ENCODE data around the gene ARMC7. TPM values are rescaled to one million over a fixed set of nuclear protein-coding genes. Genes with fewer than 3 reads are reported as not detected.
A peak's percentile ranks its signal among the peaks of the same experiment; 100 is the strongest.
"Not testable (repeated sequence)": the region's sequence is repeated elsewhere in the genome, so short reads cannot be mapped to it uniquely, and the experiment has no call there.

The ARMC7 gene
- total RNA-seq, 1 experiment from 2014 or later: 22.8 TPM

DNA sequence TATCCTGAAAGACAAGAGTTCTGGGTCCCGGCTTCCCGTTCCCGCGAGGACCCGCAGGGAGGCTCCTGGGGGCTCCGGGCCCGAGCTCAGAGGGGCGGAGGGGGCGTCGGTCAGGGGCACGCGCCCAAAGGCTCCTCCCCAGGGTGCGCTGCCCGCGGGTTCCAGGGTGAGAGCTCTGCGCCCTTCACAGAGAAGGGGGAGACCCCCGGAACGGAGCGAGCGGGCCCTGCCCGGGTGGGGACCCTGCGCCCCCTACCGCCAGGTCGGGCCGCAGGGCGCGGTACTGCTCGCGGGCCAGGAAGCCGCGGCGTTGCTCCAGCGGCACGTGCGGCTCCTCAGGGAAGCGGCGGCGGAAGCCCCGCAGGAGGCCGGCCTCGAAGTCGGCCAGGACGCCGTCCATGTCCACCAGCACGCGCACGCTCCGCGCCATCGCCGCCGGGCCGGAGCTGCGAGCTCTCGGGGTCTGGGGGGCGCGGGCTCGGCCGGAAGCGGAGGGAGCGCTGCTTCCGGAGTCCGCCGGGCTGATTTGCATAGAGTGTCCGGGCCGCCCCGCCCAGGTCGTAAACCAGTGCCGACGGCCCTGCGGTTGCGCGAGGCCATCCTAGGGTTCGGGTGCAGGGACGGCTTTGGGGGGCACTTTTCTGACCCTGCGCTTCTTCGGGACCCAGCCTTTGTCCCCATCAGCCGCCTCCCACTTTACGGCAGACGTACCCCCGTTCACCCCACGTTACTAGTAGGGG is 21.7 kb downstream of the ARMC7 start, which contains the start of gene NT5C:
Gene NT5C, minus strand, starts transcription at position 465 of the 740 bp plus-strand sequence. Its CDS starts 35 bp downstream, at position 430.
- Histone ChIP-seq H3K23me2 (ENCODE audit: insufficient read length, low read depth, low read length, poor library complexity, severe bottlenecking) (peaks cover 8% of the 10 kb centered on the region), H3K27ac (ENCODE audit: insufficient read length, low read depth, low read length) (no peak within 1 kb of the TSS), H3K9me3 (ENCODE audit: control insufficient read depth, low read depth, low read length) (no peaks in the 10 kb centered on the region), H3T11ph (ENCODE audit: low read length) (no peak within 1 kb of the TSS), H3K27me3 (ENCODE audit: insufficient read depth, low read length) (no peaks in the 10 kb centered on the region), H4K91ac (ENCODE audit: insufficient read length, low read depth, low read length) (no peak within 1 kb of the TSS), H3K18ac (ENCODE audit: insufficient read length, low read depth, low read length) (peak within 1 kb of the TSS; percentile 88), H4K20me1 (ENCODE audit: control insufficient read depth, insufficient read depth, insufficient read length) (peaks cover 4% of the 10 kb centered on the region), H2BK12ac (ENCODE audit: insufficient read length, low read depth, low read length) (no peak within 1 kb of the TSS), H2AK5ac (ENCODE audit: insufficient read length, low read length) (no peak within 1 kb of the TSS), H2BK120ac (ENCODE audit: low read depth, low read length, poor library complexity, severe bottlenecking) (no peak within 1 kb of the TSS), H2BK5ac (ENCODE audit: insufficient read length, low read length) (no peak within 1 kb of the TSS), H4K8ac (replicated peaks; ENCODE audit: insufficient read length, low read depth, low read length) (no peak within 1 kb of the TSS), H2AFZ (ENCODE audit: low read length) (no peak within 1 kb of the TSS), H2BK20ac (ENCODE audit: low read depth, low read length, poor library complexity, severe bottlenecking) (no peak within 1 kb of the TSS), H2BK15ac (ENCODE audit: low read depth, low read length) (no peak within 1 kb of the TSS), H3K14ac (ENCODE audit: insufficient read depth, low read length) (peak within 1 kb of the TSS; percentile 86), H3K4ac (ENCODE audit: low read depth, low read length) (no peak within 1 kb of the TSS), H3K56ac (ENCODE audit: insufficient read length, low read depth, low read length) (no peak within 1 kb of the TSS), H3K79me1 (ENCODE audit: insufficient read depth, low read depth, low read length, poor library complexity, severe bottlenecking) (no peaks in the 10 kb centered on the region), H3K4me1 (ENCODE audit: insufficient read depth, low read length) (no peaks in the 10 kb centered on the region), H3K9ac (ENCODE audit: extremely low read depth, insufficient read length, low read length) (peak within 1 kb of the TSS; percentile 67), H4K5ac (ENCODE audit: insufficient read length, low read depth, low read length) (no peak within 1 kb of the TSS), H3K23ac (ENCODE audit: insufficient read length, low read depth, low read length) (no peak within 1 kb of the TSS), H3K4me2 (ENCODE audit: insufficient read depth, insufficient read length, low read length) (peak within 1 kb of the TSS; percentile 49), H3K79me2 (ENCODE audit: insufficient read depth, low read length) (no peaks in the 10 kb centered on the region)
- peak; percentile 85 for TF ChIP-seq CTCF (conservative IDR thresholded peaks at IDR 0.05)
- Mint-ChIP-seq H3K4me3 (peak within 1 kb of the TSS; percentile 85 to 92), H3K9me3 (no peaks in the 10 kb centered on the region), H3K4me1 (peaks cover 5 to 10% of the 10 kb centered on the region in 2 experiments), H3K36me3 (ENCODE audit: insufficient read depth in 1 of 3, low read depth in 3 of 3) (peaks cover 9 to 34% (median 32%) of the 10 kb centered on the region in 3 experiments), H3K27me3 (ENCODE audit: low read depth) (no peaks in the 10 kb centered on the region; the same call in 1 of the 2 replicates), H3K27ac (peak within 1 kb of the TSS; percentile 85 to 95 (median 95))
- DNase-seq: peak; percentile 93
- WGBS (ENCODE audit: extremely low coverage, insufficient read length, low lambda C conversion rate): no CpG with 5 or more reads among the region's 82 CpGs

DNA sequence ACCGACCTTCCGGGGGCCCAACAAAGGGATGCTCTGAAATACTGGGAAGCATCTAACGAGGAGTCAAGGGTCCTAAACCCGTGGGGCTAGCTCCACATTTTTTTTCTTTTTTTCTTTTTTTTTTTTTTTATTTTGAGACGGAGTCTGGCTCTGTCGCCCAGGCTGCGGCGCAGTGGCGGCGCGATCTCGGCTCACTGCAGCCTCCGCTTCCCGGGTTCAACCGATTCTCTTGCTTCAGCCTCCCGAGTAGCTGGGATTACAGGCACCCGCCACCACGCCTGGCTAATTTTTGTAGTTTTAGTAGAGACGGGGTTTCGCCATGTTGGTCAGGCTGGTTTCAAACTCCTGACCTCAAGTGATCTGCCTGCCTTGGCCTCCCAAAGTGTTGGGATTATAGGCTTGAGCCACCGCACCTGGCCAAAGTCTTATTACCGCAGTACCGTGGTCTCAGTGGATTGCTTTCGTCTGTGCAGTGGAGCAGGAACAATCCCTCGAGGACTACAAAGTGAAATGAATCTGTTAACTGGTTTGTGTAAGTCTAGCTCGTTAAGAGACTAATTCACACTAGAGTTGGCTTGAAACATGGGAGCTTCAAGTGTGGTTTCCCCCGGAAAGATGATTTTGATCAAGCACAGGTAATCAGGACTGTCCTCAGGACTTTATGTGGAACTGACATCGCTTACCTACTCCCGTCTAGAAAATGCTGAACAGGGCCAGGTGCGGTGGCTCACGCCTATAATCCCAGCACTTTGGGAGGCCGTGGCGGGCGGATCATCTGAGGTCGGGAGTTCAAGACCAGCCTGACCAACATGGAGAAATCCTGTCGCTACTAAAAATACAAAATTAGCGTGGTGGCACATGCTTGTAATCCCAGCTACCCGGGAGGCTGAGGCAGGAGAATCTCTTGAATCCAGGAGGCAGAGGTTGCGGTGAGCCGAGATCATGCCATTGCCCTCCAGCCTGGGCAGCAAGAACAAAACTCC is 22.5 kb downstream of the ARMC7 start:
- H3K23me2 ChIP-seq (ENCODE audit: insufficient read length, low read depth, low read length, poor library complexity, severe bottlenecking); H2BK20ac ChIP-seq (ENCODE audit: low read depth, low read length, poor library complexity, severe bottlenecking); H3K23ac ChIP-seq (ENCODE audit: insufficient read length, low read depth, low read length); H3K4ac ChIP-seq (ENCODE audit: low read depth, low read length); H4K5ac ChIP-seq (ENCODE audit: insufficient read length, low read depth, low read length); H3K27me3 ChIP-seq (ENCODE audit: insufficient read depth, low read length); H3K56ac ChIP-seq (ENCODE audit: insufficient read length, low read depth, low read length); H4K8ac ChIP-seq (replicated peaks; ENCODE audit: insufficient read length, low read depth, low read length); H3K27ac ChIP-seq (ENCODE audit: insufficient read length, low read depth, low read length); H2BK12ac ChIP-seq (ENCODE audit: insufficient read length, low read depth, low read length); DNase-seq; H4K20me1 ChIP-seq (ENCODE audit: control insufficient read depth, insufficient read depth, insufficient read length); H2AFZ ChIP-seq (ENCODE audit: low read length); H2BK5ac ChIP-seq (ENCODE audit: insufficient read length, low read length); H2BK120ac ChIP-seq (ENCODE audit: low read depth, low read length, poor library complexity, severe bottlenecking); H2BK15ac ChIP-seq (ENCODE audit: low read depth, low read length); H4K91ac ChIP-seq (ENCODE audit: insufficient read length, low read depth, low read length); H3K4me1 ChIP-seq (ENCODE audit: insufficient read depth, low read length); H3K27me3 Mint-ChIP-seq (ENCODE audit: low read depth); H3K9me3 ChIP-seq (ENCODE audit: control insufficient read depth, low read depth, low read length); H3T11ph ChIP-seq (ENCODE audit: low read length); H3K79me1 ChIP-seq (ENCODE audit: insufficient read depth, low read depth, low read length, poor library complexity, severe bottlenecking); H3K79me2 ChIP-seq (ENCODE audit: insufficient read depth, low read length); H2AK5ac ChIP-seq (ENCODE audit: insufficient read length, low read length); H3K9me3 Mint-ChIP-seq: not testable (repeated sequence)
- peaks cover 5 to 10% of the 10 kb centered on the region in 2 experiments for H3K4me1 Mint-ChIP-seq
- H3K36me3 Mint-ChIP-seq (ENCODE audit: insufficient read depth in 1 of 3, low read depth in 3 of 3): peaks cover 13 to 42% (median 39%) of the 10 kb centered on the region in 3 experiments
- Histone ChIP-seq H3K4me2 (ENCODE audit: insufficient read depth, insufficient read length, low read length) (peak overlapping the region; percentile 34), H3K18ac (ENCODE audit: insufficient read length, low read depth, low read length) (peak overlapping the region; percentile 88), H3K9ac (ENCODE audit: extremely low read depth, insufficient read length, low read length) (peak overlapping the region; percentile 67), H3K14ac (ENCODE audit: insufficient read depth, low read length) (peak overlapping the region; percentile 86)
- no CpG with 5 or more reads among the region's 40 CpGs for WGBS (ENCODE audit: extremely low coverage, insufficient read length, low lambda C conversion rate)
- peak overlapping the region; percentile 85 to 95 (median 95); a peak in 6 of 7 replicates for H3K27ac Mint-ChIP-seq
- peak overlapping the region; percentile 83 to 85 for H3K4me3 Mint-ChIP-seq
